Nephron (organoid): ENCODE data around the gene TRAF3.

Experiments used
- H3K27ac Mint-ChIP-seq, 3 experiments: 2 replicates each; pipeline ENCODE4 v1.8.0; 2020; ENCODE audit warnings: mixed read lengths in 3 of 3, mild to moderate bottlenecking in 2 of 3, moderate library complexity in 1 of 3
- H3K27me3 Mint-ChIP-seq: 2 replicates; pipeline ENCODE4 v1.8.0; 2021; ENCODE audit warnings: low read depth, mild to moderate bottlenecking, moderate library complexity, mixed read lengths
- H3K36me3 Mint-ChIP-seq: 2 replicates; pipeline ENCODE4 v1.8.0; 2020; ENCODE audit warnings: low read depth, mixed read lengths
- H3K4me1 Mint-ChIP-seq: 2 replicates; pipeline ENCODE4 v1.8.0; 2020; ENCODE audit warnings: mixed read lengths
- H3K4me3 Mint-ChIP-seq, 3 experiments: 2 replicates each; pipeline ENCODE4 v1.8.0; 2020; ENCODE audit warnings: mild to moderate bottlenecking in 3 of 3, mixed read lengths in 3 of 3, moderate library complexity in 2 of 3
- H3K9me3 Mint-ChIP-seq: 2 replicates; pipeline ENCODE4 v1.8.0; 2020; ENCODE audit warnings: mixed read lengths
- TF ChIP-seq, protein P1 (sequence below), 3 experiments: fragments of 200-600 bp; sonication (generic); IDR thresholded peaks; one replicate each; pipeline ENCODE4 v1.5.0; 2021; ENCODE audit warnings: antibody characterized with exemption in 3 of 3; ENCODE audit not compliant: unreplicated experiment in 3 of 3

The TRAF3 gene

DNA sequence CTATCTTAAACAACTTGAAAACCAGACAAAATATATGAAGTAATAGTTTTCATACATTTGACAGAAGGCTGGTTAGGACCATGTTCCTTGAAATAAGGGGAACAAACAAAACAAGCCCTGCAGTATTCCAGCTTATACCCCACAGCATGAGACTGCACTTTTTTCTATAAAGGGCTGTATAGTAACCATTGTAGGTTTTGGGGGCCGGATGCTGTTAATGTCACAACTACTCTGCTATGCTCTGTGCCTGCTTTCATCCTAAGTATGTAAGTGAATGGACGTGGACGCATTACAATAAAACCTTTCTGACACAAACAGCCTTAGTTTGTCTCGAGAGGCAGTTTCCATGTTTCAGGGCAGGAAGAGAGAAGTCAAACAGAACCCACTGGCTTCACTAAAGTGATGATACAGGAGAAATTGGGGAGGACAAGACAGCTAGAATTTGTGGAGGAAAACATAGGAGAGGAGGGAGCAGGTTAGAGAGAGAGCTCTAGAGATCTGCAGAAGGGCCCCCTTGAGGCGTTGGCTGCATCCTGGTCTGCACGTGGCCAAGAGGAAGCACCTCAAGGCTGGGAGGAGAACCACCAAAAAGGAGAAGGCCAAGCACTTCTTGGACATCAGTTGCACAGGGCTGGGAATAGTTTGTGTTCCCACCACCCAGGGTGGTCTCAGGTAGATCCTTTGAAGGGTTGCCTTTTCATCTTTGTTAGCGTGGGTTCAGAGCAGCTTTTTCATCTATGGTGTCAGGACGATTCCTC lies 63.7 kb downstream of the TRAF3 start:
- Mint-ChIP-seq H3K27ac (no peak overlapping the region), H3K4me1 (no peaks in the 10 kb centered on the region), H3K4me3 (no peak overlapping the region), H3K27me3 (no peaks in the 10 kb centered on the region), H3K9me3 (no peaks in the 10 kb centered on the region), H3K36me3 (peaks cover 3% of the 10 kb centered on the region)
- TF ChIP-seq, protein P1, sequence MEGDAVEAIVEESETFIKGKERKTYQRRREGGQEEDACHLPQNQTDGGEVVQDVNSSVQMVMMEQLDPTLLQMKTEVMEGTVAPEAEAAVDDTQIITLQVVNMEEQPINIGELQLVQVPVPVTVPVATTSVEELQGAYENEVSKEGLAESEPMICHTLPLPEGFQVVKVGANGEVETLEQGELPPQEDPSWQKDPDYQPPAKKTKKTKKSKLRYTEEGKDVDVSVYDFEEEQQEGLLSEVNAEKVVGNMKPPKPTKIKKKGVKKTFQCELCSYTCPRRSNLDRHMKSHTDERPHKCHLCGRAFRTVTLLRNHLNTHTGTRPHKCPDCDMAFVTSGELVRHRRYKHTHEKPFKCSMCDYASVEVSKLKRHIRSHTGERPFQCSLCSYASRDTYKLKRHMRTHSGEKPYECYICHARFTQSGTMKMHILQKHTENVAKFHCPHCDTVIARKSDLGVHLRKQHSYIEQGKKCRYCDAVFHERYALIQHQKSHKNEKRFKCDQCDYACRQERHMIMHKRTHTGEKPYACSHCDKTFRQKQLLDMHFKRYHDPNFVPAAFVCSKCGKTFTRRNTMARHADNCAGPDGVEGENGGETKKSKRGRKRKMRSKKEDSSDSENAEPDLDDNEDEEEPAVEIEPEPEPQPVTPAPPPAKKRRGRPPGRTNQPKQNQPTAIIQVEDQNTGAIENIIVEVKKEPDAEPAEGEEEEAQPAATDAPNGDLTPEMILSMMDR (IDR thresholded peaks at IDR 0.05; ENCODE audit: unreplicated experiment in 3 of 3) = no peak

DNA sequence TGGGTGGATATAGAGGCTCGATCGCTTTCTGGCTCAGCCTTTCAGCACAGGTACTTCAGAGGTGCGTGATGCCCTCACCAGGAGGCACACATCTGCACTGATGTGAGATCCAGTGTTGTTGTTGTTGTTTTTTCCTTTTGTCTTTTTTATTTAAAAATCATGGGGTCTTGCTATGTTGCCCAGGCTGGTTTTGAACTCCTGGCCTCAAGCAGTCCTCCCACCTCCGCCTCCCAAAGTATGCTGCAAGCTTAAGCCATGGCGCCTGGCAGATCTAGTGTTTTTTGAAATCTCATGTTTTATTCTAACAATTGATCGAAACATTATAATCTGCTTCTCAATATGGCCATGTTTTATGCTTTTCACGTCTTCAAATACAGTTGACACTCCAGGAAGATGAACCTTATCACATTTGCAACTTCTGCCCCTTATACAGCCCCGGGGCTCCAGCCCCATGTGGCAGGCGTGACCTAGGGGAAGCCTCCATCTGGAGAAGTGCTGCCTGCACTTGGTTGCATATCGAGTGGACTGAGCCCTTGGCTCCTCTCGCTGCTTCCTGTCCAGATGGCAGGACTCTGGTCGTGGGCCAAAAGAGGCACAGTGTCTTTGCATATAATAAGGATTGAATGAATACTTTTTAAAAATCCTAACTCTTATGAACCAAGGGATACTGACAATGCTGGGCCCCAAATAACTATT lies 71.7 kb downstream of the TRAF3 start:
- Mint-ChIP-seq H3K36me3 (peaks cover 2% of the 10 kb centered on the region), H3K4me1 (peaks cover 6% of the 10 kb centered on the region), H3K27me3 (no peaks in the 10 kb centered on the region), H3K9me3 (no peaks in the 10 kb centered on the region), H3K27ac (no peak overlapping the region), H3K4me3 (no peak overlapping the region)
- TF ChIP-seq, protein P1 (IDR thresholded peaks at IDR 0.05; ENCODE audit: unreplicated experiment in 3 of 3) = no peak

DNA sequence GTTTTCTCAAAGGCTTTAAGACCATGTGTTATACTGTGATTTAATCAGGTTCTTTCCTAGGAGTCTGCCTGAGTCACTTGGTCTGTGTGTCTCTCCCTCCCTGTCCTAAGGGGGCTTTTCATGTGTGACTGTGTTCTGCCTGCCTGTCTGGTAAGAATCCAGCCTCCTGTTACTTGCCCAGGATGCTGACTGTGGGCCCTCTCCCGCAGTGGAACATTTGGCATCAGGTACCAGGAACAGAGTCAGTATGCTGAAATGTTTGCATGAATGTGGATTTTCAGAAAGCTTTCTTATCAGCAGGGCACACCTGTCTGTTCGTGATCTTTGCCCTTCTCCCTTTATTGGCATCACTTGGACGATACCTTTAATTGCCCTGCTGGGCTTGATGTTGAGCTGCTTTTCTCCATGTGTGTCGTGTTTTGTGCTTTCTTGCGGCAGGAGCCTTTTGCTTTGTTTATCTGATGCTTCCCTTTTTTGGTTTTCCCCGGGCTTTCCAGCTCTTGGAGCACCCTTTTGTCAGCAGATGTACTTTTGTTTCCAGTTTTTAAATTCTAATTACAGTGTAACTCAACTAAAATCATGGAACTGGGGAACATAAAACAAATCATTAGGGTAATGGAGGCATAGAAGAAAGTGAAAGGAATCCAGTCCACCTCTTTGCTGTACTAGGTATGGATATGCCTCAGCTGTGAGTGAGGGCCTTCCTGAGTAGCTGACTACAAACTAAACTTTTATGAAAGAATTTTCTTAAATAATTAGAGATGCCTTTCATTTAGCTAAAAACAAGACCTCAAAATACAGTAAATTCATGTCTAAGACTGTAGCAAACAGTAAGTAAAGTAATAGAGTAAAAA lies 72.5 kb downstream of the TRAF3 start:
- H3K27ac Mint-ChIP-seq = peak overlapping the region; percentile 4 to 56 (median 13)
- peaks cover 6% of the 10 kb centered on the region for H3K4me1 Mint-ChIP-seq
- H3K9me3 Mint-ChIP-seq = no peaks in the 10 kb centered on the region

DNA sequence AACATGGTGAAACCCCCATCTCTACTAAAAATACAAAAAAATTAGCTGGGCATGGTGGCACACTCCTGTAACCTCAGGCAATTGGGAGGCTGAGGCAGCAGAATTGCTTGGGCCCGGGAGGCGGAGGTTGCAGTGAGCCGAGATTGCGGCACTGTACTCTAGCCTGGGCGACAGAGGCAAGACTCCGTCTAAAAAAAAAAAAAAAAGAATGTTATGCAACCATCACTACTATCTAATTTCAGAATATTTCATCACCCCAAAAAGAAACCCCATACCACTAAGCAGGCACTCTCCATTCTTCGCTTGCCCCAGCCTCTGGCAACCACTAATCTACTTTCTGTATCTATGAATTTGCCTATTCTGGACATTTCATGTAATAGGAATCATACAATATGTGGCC lies 76.4 kb downstream of the TRAF3 start:
- Mint-ChIP-seq H3K36me3 (peaks cover 30% of the 10 kb centered on the region), H3K9me3 (peaks cover 5% of the 10 kb centered on the region), H3K27me3 (no peaks in the 10 kb centered on the region), H3K4me3 (no peak overlapping the region), H3K4me1 (peaks cover 6% of the 10 kb centered on the region), H3K27ac (no peak overlapping the region)
- TF ChIP-seq, protein P1 (IDR thresholded peaks at IDR 0.05; ENCODE audit: unreplicated experiment in 3 of 3) = no peak

More for the DNA sequence above, 72.5 kb downstream of the TRAF3 start:
- peaks cover 5% of the 10 kb centered on the region for H3K36me3 Mint-ChIP-seq
- no peaks in the 10 kb centered on the region for H3K27me3 Mint-ChIP-seq
- TF ChIP-seq, protein P1 (IDR thresholded peaks at IDR 0.05; ENCODE audit: unreplicated experiment in 3 of 3) = no peak
- no peak overlapping the region for H3K4me3 Mint-ChIP-seq

DNA sequence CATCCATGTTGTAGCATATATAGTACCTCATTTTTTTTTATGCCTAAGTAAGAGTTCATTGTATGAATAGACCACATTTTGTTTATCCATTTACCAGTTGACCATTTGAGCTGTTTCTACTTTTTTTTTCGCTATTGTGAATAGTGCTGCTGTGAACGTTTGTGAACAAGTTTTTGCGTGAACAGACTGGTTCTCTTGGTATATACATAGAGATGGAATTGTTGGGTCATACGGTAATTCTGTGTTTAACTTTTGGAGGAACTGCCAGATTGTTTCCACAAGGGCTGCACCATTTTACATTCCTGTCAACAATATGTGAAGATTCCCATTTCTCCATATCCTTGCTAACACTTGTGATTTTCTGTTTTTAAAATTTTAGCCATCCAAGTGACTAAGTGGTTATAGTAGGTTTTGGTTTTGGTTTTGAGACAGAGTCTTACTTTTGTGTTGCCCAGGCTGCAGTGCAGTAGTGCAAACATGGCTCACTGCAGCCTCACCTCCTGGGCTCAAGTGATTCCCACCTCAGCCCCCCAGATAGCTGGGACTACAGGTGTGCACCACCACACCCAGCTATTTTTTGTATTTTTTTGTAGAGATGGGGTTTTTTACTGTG lies 76.9 kb downstream of the TRAF3 start:
- Mint-ChIP-seq H3K27me3 (no peaks in the 10 kb centered on the region), H3K36me3 (peaks cover 36% of the 10 kb centered on the region), H3K27ac (no peak overlapping the region), H3K9me3 (peaks cover 5% of the 10 kb centered on the region), H3K4me3 (no peak overlapping the region), H3K4me1 (peaks cover 6% of the 10 kb centered on the region)
- TF ChIP-seq, protein P1 (IDR thresholded peaks at IDR 0.05; ENCODE audit: unreplicated experiment in 3 of 3) = no peak
